KMS-11 (cell line): ENCODE data around the gene MAP2K4.

Experiments used
- H2AFZ ChIP-seq: fragments of 200-600 bp; sonication (generic); 2 replicates; pipeline ENCODE4 v1.6.1; 2016; ENCODE audit warnings: antibody characterized with exemption, mixed run types, low read depth
- H3K27ac ChIP-seq: fragments of 200-600 bp; sonication (generic); 2 replicates; pipeline ENCODE4 v1.6.1; 2016; ENCODE audit warnings: mild to moderate bottlenecking, mixed run types
- H3K27me3 ChIP-seq: fragments of 200-600 bp; sonication (generic); 2 replicates; pipeline ENCODE4 v1.6.1; 2017; ENCODE audit warnings: mild to moderate bottlenecking, low read depth, mixed run types, moderate library complexity; ENCODE audit not compliant: insufficient read depth
- H3K36me3 ChIP-seq: fragments of 200-600 bp; sonication (generic); 2 replicates; pipeline ENCODE4 v1.6.1; 2017; ENCODE audit warnings: mild to moderate bottlenecking, mixed run types; ENCODE audit not compliant: insufficient read depth
- H3K4me1 ChIP-seq: fragments of 200-600 bp; sonication (generic); 2 replicates; pipeline ENCODE4 v1.6.1; 2016; ENCODE audit warnings: mild to moderate bottlenecking, low read depth, mixed run types; ENCODE audit not compliant: poor library complexity, severe bottlenecking
- H3K4me2 ChIP-seq: fragments of 200-600 bp; sonication (generic); 2 replicates; pipeline ENCODE4 v1.7.0; 2016; ENCODE audit warnings: mild to moderate bottlenecking, mixed run types
- H3K4me3 ChIP-seq: fragments of 200-600 bp; sonication (generic); IDR thresholded peaks from 2 replicates; pipeline ENCODE4 v1.6.1; 2017; ENCODE audit warnings: low read depth, low read length, mixed read lengths; ENCODE audit not compliant: insufficient read depth
- H3K79me2 ChIP-seq: fragments of 200-600 bp; sonication (generic); 2 replicates; pipeline ENCODE4 v1.6.1; 2016; ENCODE audit warnings: low read depth, mixed run types; ENCODE audit not compliant: insufficient read depth
- H3K9ac ChIP-seq: fragments of 200-600 bp; sonication (generic); 2 replicates; pipeline ENCODE4 v1.6.1; 2016; ENCODE audit warnings: mild to moderate bottlenecking, mixed run types
- H4K20me1 ChIP-seq: fragments of 200-600 bp; sonication (generic); 2 replicates; pipeline ENCODE4 v1.6.1; 2016; ENCODE audit warnings: mild to moderate bottlenecking, mixed run types; ENCODE audit not compliant: insufficient read depth
- CTCF ChIP-seq: fragments of 200-600 bp; sonication (generic); conservative IDR thresholded peaks from 2 replicates; pipeline ENCODE4 v1.6.1; 2017; ENCODE audit warnings: low read depth, mild to moderate bottlenecking, antibody characterized with exemption, low read length, moderate library complexity, mixed read lengths

MAP2K4 gene

GRCh38 chr17:11986179-11986941, 34.3 kb upstream of the MAP2K4 start:
- H3K4me1 ChIP-seq: no peaks in the 10 kb centered on the region
- no peak overlapping the region for H3K4me2 ChIP-seq
- H3K27me3 ChIP-seq: no peaks in the 10 kb centered on the region
- no peak overlapping the region for H3K4me3 ChIP-seq
- H3K79me2 ChIP-seq: no peaks in the 10 kb centered on the region
- H3K9ac ChIP-seq: no peak overlapping the region
- no peak overlapping the region for H2AFZ ChIP-seq
- no peak for TF ChIP-seq CTCF
- no peak overlapping the region for H3K27ac ChIP-seq
- no peaks in the 10 kb centered on the region for H4K20me1 ChIP-seq
- no peaks in the 10 kb centered on the region for H3K36me3 ChIP-seq

GRCh38 chr17:11986942-11987329, 33.7 kb upstream of the MAP2K4 start:
- H2AFZ ChIP-seq: no peak overlapping the region
- H3K4me3 ChIP-seq: no peak overlapping the region
- H3K4me2 ChIP-seq: no peak overlapping the region
- no peaks in the 10 kb centered on the region for H4K20me1 ChIP-seq
- TF ChIP-seq CTCF: peak; percentile 49
- no peaks in the 10 kb centered on the region for H3K36me3 ChIP-seq
- H3K79me2 ChIP-seq: no peaks in the 10 kb centered on the region
- H3K27me3 ChIP-seq: no peaks in the 10 kb centered on the region
- no peaks in the 10 kb centered on the region for H3K4me1 ChIP-seq
- no peak overlapping the region for H3K27ac ChIP-seq
- no peak overlapping the region for H3K9ac ChIP-seq

- H3K27me3 ChIP-seq: no peaks in the 10 kb centered on the region
- no peak overlapping the region for H2AFZ ChIP-seq
- H3K9ac ChIP-seq: no peak overlapping the region
- no peak overlapping the region for H3K27ac ChIP-seq
- H4K20me1 ChIP-seq: no peaks in the 10 kb centered on the region
- no peak overlapping the region for H3K4me2 ChIP-seq
- no peak for TF ChIP-seq CTCF
- H3K36me3 ChIP-seq: no peaks in the 10 kb centered on the region
- H3K4me1 ChIP-seq: no peaks in the 10 kb centered on the region
- no peak overlapping the region for H3K4me3 ChIP-seq
- H3K79me2 ChIP-seq: no peaks in the 10 kb centered on the region
Measured at GRCh38 chr17:11990363-11990983, 30.2 kb upstream of the MAP2K4 start.

GRCh38 chr17:11991461-11991860, 29.2 kb upstream of the MAP2K4 start:
- H3K4me1 ChIP-seq: no peaks in the 10 kb centered on the region
- no peak overlapping the region for H3K27ac ChIP-seq
- H3K27me3 ChIP-seq: no peaks in the 10 kb centered on the region
- no peak overlapping the region for H3K4me2 ChIP-seq
- no peaks in the 10 kb centered on the region for H4K20me1 ChIP-seq
- TF ChIP-seq CTCF: no peak
- no peaks in the 10 kb centered on the region for H3K79me2 ChIP-seq
- H2AFZ ChIP-seq: no peak overlapping the region
- no peaks in the 10 kb centered on the region for H3K36me3 ChIP-seq
- no peak overlapping the region for H3K4me3 ChIP-seq
- H3K9ac ChIP-seq: no peak overlapping the region
